NCI-H1436 treated with DMSO at 0.1 percent for 48 hours (cell line): ENCODE measurements around the gene MX2.
"Not testable (repeated sequence)": the region's sequence is repeated elsewhere in the genome, so short reads cannot be mapped to it uniquely, and the experiment has no call there.

Source experiments
- DNase-seq: peaks from one replicate; lab custom pipeline; 2025; lab: John Stamatoyannopoulos, UW

The MX2 gene

GRCh38 chr21:41361786-41362604 is at the start of gene MX2:
Gene MX2 (plus strand): TSS chr21:41362027. CDS start chr21:41376907, 14,880 bp downstream.
- no peak for DNase-seq

GRCh38 chr21:41313285-41314164 is 48.3 kb upstream of the MX2 start:
- DNase-seq = not testable (repeated sequence)

DNA sequence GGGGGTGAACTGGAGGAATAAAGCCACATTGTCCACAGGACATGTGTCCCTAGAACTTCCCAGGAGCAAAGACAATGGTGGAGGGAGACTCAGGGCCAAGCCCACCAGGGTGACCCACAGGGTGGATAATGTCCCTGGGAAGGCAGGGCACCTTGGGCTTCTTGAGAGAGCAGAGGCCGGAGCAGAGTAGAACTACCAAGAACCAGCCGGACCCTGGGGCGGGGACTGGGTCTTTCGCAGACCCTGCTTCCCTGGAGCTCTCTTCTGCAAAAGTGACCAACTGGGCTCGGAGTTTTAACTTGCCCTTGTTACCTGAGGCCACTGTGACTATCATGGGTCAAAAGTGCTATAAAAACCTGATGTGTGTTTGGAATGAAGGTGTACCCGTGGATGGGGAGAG is 46.1 kb upstream of the MX2 start:
- no peak for DNase-seq

DNA sequence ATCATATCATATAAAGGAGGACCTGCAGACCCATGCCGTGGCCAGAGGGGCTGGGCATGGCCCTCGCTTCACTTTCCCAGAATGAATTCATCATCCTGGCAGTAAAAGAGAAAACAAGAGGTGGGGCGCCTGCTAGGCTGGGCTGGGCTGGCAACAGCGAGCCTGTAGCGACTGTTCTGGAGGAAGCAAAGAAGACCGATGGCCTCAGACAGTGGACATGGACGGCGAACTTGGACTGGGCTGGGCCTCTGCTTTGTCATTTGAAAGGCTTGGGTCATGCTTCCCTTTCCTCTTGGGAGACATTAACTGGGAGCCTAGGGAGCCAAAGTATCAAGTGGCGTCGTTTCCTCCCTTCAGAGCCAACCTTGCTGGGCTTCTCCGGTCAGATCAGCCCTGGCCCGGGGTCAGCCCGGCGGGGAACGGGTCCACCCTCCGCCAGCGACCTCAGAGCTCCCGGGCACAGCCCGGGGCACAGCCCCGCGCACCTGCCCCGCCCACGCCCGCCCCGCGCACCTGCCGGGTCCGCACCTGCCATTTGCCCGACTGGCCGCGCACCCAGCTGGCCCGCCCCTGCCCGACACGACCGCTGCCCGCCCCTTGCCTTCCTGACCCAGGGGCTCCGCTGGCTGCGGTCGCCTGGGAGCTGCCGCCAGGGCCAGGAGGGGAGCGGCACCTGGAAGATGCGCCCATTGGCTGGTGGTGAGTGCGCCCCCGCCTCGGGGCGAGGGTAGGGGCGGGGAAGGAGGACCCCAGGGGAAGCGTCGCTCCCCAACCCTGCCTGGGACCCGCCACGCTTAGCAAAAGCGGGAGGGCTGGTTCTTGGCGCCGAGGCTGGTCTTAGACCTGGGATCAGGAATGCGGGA is 45.4 kb upstream of the MX2 start, which contains the start of gene FAM3B:
TSS of gene FAM3B (plus strand) at position 602 of the 863 bp plus-strand sequence. CDS start at position 681, 79 bp downstream.
- DNase-seq = no peak

GRCh38 chr21:41317063-41317392 is 44.8 kb upstream of the MX2 start:
- DNase-seq = no peak

DNA sequence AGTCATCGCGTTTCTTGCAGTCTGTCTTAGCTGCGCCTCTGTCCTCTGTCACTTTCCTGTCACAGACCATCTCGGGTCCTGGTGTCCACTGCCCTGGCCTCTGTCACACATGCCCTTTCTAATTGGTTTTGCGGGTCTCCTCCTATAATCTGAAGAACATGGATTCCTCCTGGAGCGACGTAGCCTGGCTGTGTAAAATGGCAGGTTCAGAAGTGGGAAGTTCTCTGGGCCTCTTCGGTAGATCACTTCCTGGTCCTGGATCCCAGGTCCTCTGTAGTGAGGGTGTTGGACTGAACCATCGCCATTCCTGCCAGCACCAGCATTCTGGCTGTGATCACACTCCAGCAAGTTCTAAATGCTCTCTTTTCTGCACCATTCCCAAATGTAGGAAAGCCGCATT is 44.4 kb upstream of the MX2 start:
- DNase-seq = no peak

DNA sequence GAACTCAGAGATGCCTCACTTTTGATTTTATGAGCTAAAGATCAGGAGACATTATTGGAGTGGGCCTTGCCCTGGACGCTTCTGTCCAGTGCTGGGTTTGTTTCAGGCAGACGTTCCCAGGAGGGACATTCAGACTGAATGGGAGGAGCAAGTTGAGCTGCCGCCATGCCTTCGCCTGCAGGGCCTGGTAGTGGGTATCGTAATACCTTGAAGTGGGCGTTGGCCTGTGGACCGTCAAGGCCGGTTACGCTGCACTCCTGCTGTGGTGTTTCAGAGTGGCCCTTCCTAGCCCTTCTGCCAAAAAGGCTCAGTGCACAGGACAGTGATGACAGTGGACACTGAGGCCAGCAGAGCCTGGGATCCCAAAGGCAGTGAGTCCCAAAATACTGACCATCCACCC is 43.6 kb upstream of the MX2 start:
- DNase-seq = no peak

DNA sequence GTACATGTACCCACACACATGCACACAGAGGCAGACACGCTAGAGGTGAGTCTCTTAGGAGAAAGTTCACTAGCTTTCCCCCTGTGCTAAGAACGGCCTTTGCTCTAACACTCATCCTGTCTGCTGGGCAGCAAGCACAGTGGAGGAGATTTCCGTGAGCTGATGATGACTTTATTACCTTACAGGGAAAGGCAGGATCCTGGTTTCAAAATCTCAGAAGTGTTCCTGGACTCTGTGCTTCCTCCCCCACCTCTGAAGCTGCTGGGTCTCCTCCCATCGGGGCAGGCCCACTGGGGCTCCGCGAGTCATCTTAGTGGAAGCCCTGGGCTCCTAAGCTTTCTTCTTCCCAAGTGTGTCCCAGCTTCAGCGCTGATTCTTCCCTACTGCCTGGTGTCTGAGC is 42.6 kb upstream of the MX2 start:
- DNase-seq = no peak

GRCh38 chr21:41321211-41321907 is 40.5 kb upstream of the MX2 start:
- peak; percentile 40 for DNase-seq

- no peak for DNase-seq
Measured at GRCh38 chr21:41321908-41322495, 39.8 kb upstream of the MX2 start.

DNA sequence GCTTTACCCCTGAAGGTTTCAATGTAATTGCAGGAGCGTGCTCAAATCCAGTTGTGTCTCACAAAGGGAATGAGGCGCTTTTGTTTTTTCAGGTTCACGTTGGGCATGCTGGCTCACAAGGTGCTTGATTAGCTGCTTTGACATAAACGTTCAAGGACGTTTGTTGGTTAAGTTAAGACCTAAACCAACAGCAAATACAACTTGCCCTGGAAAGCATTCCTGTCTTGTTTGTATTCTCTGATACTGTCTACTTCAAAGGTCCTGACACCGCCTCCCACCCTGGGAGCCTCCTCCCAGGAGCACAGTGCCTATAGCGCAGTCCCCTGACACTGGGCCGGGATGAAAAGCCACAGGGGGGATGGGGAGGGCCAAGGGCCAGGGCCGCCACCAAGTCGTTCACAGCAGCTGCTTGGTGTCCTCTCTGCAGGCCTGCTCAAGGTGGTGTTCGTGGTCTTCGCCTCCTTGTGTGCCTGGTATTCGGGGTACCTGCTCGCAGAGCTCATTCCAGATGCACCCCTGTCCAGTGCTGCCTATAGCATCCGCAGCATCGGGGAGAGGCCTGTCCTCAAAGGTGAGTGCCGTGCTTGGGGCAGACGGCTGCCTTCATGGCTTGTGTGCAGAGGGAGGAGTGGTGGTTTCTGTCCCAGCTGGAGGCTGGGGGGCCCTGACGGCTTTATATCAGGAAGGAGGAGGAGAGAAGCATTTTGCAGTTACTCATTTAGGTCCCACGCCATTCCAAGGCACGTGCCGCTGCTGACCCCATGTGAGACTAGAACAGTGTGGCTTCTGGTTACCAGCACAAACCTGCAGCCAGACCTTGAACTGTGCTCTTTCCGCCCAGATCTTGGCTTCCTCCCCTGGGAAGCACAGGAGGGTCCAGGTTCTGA is 39.1 kb upstream of the MX2 start:
- DNase-seq = no peak

DNA sequence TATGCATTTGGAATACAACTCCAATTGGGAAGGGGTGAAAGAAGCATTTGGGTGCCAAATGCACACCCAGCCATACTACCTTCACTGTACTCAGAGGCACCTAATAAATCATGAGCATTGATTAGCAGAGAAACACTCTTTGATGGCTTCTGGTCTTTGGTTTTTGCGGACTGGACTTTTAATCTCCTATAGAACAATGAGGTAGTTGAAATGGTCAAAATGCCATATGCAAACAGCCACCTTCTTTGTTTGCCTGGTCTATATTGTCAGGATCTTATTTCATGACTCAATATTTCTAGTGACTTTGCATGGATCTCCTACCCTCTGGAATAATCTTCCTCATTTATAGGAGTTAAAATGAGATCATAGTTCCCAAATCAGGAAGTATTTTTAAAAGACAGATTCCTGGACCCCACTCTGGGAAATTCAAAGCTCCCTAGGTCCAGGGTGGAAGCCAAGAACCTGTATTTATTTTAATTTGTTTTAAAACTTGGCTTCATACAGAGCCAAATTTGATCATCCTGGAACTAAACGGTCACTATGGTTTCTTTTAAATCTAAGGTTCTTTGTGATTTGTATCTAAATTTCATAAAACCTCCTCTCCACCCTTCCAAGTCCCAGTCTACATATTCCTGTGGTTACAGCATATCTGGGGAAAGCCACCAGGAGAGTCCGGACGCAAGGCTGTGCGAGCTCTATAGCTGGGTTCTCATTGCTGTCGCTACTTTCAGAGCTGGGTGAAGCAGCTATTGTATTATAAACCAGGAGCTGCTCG is 36.5 kb upstream of the MX2 start:
- DNase-seq = no peak

GRCh38 chr21:41326414-41327080 is 35.3 kb upstream of the MX2 start:
- no peak for DNase-seq

DNA sequence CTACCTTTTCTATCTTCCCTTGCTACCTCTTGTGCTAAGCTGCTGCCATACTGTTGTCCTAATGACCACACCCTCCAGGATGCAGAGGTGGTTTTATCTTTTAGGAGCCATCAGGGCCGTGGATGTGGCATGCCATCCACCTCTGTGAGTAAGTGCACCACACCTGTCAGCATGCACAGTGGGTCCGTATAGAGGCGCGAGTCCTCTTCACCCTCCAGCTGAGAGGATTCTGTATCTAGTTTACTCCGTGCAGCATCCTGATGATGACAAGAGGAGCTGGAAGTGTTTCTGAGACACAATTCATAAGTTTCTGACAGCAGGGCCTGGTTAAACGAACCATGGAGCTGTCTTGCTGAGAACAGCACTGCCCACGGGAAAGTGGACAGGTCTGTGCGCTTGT is 34.1 kb upstream of the MX2 start:
- no peak for DNase-seq

DNA sequence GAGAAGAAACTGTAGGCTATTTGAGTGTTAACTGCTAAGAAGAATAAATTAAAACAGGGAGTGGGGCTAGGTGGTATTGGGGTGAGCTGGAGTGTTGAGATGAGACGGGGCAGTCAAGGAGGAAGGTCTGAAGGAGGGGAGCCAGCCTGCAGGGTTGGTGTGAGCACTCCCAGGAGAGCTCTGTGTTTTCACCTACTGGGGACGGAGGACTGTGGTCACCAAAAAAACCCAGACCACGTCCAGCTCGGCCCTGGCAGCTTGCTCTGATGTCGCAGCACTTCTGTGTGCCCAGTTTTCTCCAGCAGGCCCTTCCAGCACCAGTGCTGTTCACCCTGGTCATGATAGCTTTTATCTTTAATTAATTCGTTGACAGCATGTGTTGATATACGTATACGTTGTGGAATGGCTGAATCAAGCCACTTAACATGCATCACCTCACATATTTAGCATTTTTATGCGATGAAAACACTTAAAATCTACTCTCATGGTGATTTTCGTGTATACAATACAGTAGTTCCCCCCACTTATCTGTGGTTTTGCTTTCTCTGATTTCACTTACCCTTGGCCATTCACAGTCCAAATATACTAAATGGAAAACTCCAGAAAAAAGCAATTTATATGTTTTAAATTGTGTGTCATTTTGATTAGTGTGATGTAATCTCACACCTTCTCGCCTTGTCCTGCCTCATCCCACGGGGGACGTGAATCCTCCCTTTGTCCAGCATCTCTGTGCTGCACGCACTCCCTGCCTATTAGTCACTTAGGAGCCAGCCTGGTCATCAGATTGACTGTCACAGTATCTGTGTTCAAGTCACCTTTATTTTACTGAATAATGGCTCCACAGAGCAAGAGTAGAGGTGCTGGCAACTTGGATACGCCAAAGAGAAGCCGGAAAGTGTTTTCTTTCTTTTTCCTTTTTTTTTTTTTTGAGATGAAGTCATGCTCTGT is 32.9 kb upstream of the MX2 start:
- no peak for DNase-seq

DNA sequence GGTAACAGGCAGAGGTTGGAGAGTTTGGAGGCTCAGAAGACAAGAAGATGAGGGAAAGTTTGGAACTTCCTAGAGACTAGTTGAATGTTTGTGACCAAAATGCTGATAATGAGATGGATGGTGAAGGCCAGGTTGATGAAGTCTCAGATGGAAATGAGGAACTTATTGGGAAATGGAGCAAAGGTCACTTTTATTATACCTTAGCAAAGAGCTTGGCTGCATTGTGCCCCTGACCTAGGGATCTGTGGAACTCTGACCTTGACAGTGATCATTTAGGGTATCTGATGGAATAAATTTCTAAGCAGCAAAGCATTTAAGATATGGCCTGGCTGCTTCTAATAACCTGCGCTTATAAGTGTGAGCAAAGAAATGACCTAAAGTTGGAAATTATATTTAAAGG is 28.1 kb upstream of the MX2 start:
- DNase-seq = no peak

DNA sequence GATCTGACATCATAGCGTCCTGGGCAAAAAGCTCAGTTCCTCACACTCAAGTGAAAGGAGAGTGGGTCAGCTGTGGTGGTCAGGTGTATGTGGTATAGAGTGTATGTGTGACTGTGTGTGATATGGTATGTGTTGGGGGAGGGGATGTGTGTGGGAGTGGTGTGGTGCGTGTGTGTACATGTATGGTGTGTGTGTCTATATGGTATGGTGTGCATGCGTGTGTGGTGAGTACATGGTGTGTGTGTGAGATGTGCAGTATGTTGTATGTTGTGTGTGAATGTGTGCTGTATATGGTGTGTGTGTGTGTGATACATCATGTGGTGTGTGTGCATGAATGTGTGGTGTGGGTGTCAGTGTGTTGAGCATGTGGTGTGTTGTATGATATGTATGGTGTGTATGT is 24.3 kb upstream of the MX2 start:
- DNase-seq = no peak

DNA sequence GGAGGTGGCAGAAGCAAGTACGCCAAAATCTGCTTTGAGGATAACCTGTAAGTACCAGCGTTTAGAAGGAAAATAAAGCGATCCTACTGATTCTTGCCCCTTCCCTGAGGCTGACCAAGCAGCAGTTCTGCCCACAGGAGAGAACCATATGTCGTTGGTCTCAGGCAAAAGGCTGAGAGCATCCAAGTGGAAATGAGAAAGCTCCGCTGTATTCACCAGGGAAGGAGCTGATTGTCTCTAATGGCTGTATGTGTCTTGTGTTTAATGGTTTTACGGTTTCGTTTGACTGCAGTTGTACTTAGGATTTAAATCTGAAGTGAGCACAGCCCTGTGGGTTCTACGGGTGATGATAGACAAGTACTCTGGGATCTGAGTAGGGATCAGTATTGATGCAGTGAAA is 23.4 kb upstream of the MX2 start:
- no peak for DNase-seq
